Psoas muscle (tissue), 8 donors: Measurements from ENCODE around the gene KCNJ10. TPM values are rescaled to one million over a fixed set of nuclear protein-coding genes. Genes with fewer than 3 reads are reported as not detected.

ENCODE experiments used
- ATAC-seq, 4 donors: fragments of 200-7000 bp; cut with Tn5 transposase; one replicate each; pipeline ENCODE4 v1.9.1; 2020; ENCODE audit warnings: moderate library complexity in 3 of 4, mild to moderate bottlenecking in 2 of 4
- DNase-seq, 2 donors: peaks; one replicate each; pipeline ENCODE4 v3.0.0-alpha.2; 2020
- H3K27ac ChIP-seq: fragments of 200-600 bp; one replicate; pipeline ENCODE4 v1.8.0; 2022
- H3K27me3 ChIP-seq, 3 donors: fragments of 200-600 bp in 1 of 3; one replicate each; pipeline versions ENCODE4 v1.6.1 to v1.8.0; 2013 to 2022; ENCODE audit warnings: low read length in 2 of 3, mild to moderate bottlenecking in 2 of 3, moderate library complexity in 1 of 3; ENCODE audit not compliant: insufficient read depth in 3 of 3
- H3K36me3 ChIP-seq, 2 donors: fragments of 200-600 bp in 1 of 2; one replicate each; pipeline versions ENCODE4 v1.6.1 to v1.8.0; 2013 to 2022; ENCODE audit warnings: low read depth in 1 of 2, mild to moderate bottlenecking in 1 of 2, moderate library complexity in 1 of 2; ENCODE audit not compliant: insufficient read depth in 1 of 2
- H3K4me1 ChIP-seq: fragments of 200-600 bp; one replicate; pipeline ENCODE4 v1.8.0; 2022
- H3K4me3 ChIP-seq: fragments of 200-600 bp; one replicate; pipeline ENCODE4 v1.8.0; 2022; ENCODE audit warnings: mild to moderate bottlenecking
- H3K9me3 ChIP-seq: fragments of 200-600 bp; one replicate; pipeline ENCODE4 v1.8.0; 2022
- CTCF ChIP-seq: fragments of 200-600 bp; IDR thresholded peaks from one replicate; pipeline ENCODE4 v1.8.0; 2022; ENCODE audit warnings: antibody characterized with exemption
- WGBS, 3 donors: extraction: QIAGEN DNeasy Blood & Tissue Kit; methylation state at CpG; one replicate each; pipeline versions ENCODE4 v1.1.6 to v1.1.7; 2013; 5-methylcytosine and 5-hydroxymethylcytosine counted together
- intact Hi-C, 2 donors: fragments of 100-400 bp; cut with DNase I; formaldehyde crosslinking; loops; one replicate each; pipeline versions ENCODE4 v1.11.0 to v1.14.2; 2022
- polyA plus RNA-seq, 3 donors: library from polyadenylated mRNA; stranded (reverse); fragments of 200-250 nt; gene quantifications; one replicate each; pipeline ENCODE4 v1.2.3, GENCODE V29; 2013
- total RNA-seq, 4 donors: library from RNA; stranded (reverse); fragmentation: NEBNext Ultra II Directional in 2 of 4; extraction: Animal tissue kit (Norgen Biotek cat#: 25700) in 2 of 4; gene quantifications; one replicate each; pipeline versions ENCODE4 v1.2.1 to v1.2.4, GENCODE V29; 2021 to 2023
- donor health status: healthy with polysubstance abuse.
- donor health status: DM: no; HTN: no; CAD: no; lungs with moderate emphysema.
- donor health status: Bipolar disorder and iron deficiency.
- donor health status: healthy.
- donor health status: DM: yes; HTN: yes; CAD: no.
- donor health status: DM: no; HTN: no; CAD: no.
- donor health status: DM: no; HTN: no; CAD: no.
- donor health status: DM: yes; HTN: yes; CAD: no.

KCNJ10 gene
- total and polyA plus RNA-seq, 7 donors, result 0.01 to 0.09 (median 0.05) TPM; not detected in 3

GRCh38 chr1:160004001-160004400 lies 66.0 kb downstream of the KCNJ10 start:
- no peaks in the 10 kb centered on the region for H3K36me3 ChIP-seq
- 70 to 94% (median 70%) methylated on average over 1 of the region's 1 CpG for WGBS, 3 donors
- no peaks in the 10 kb centered on the region for H3K9me3 ChIP-seq
- no peaks in the 10 kb centered on the region for H3K4me1 ChIP-seq
- H3K27ac ChIP-seq, result no peak overlapping the region
- intact Hi-C loops, result no loop called here
- TF ChIP-seq CTCF, result no peak
- no peak overlapping the region for H3K4me3 ChIP-seq
- no peak for DNase-seq
- no peak for ATAC-seq
- no peaks in the 10 kb centered on the region for H3K27me3 ChIP-seq

GRCh38 chr1:160001440-160001839 lies 68.5 kb downstream of the KCNJ10 start:
- Histone ChIP-seq H3K4me1 (no peaks in the 10 kb centered on the region), H3K36me3 (no peaks in the 10 kb centered on the region), H3K27me3 (peaks cover 0 to 2% (median 0%) of the 10 kb centered on the region in 3 donors), H3K9me3 (no peaks in the 10 kb centered on the region), H3K27ac (no peak overlapping the region), H3K4me3 (no peak overlapping the region)
- intact Hi-C loops, result no loop called here
- ATAC-seq (no peak), DNase-seq (no peak)
- no peak for TF ChIP-seq CTCF
- whole genome bisulfite sequencing, 3 donors, result 68 to 70% (median 69%) methylated on average over 2 of the region's 2 CpGs

- TF ChIP-seq CTCF, result no peak
- WGBS, 3 donors, result 35 to 63% (median 53%) methylated on average over 4 of the region's 4 CpGs
Observed at GRCh38 chr1:159999204-159999603, 70.8 kb downstream of the KCNJ10 start.

GRCh38 chr1:159996653-159997052 lies 73.3 kb downstream of the KCNJ10 start:
- Histone ChIP-seq H3K27me3 (peaks cover 0 to 2% (median 0%) of the 10 kb centered on the region in 3 donors), H3K27ac (no peak overlapping the region), H3K4me3 (no peak overlapping the region), H3K4me1 (no peaks in the 10 kb centered on the region), H3K9me3 (no peaks in the 10 kb centered on the region), H3K36me3 (no peaks in the 10 kb centered on the region)
- DNase-seq (no peak), ATAC-seq (no peak)
- intact Hi-C loops, result no loop called here
- no peak for TF ChIP-seq CTCF

More at GRCh38 chr1:159999204-159999603, 70.8 kb downstream of the KCNJ10 start:
- Histone ChIP-seq H3K9me3 (no peaks in the 10 kb centered on the region), H3K4me1 (no peaks in the 10 kb centered on the region), H3K27me3 (peaks cover 0 to 2% (median 0%) of the 10 kb centered on the region in 3 donors), H3K36me3 (no peaks in the 10 kb centered on the region), H3K27ac (no peak overlapping the region), H3K4me3 (no peak overlapping the region)
- no peak for DNase-seq
- ATAC-seq, result no peak
- intact Hi-C loops, result no loop called here

GRCh38 chr1:159994896-159995295 lies 75.1 kb downstream of the KCNJ10 start:
- intact Hi-C loops, result no loop called here
- no peaks in the 10 kb centered on the region for H3K4me1 ChIP-seq
- no peak overlapping the region for H3K4me3 ChIP-seq
- H3K36me3 ChIP-seq, result no peaks in the 10 kb centered on the region
- WGBS, 3 donors, result 78 to 81% (median 81%) methylated on average over 2 of the region's 2 CpGs
- ATAC-seq, result no peak
- no peak for TF ChIP-seq CTCF
- H3K9me3 ChIP-seq, result no peaks in the 10 kb centered on the region
- peaks cover 0 to 9% (median 0%) of the 10 kb centered on the region in 3 donors for H3K27me3 ChIP-seq
- H3K27ac ChIP-seq, result no peak overlapping the region
- DNase-seq, result no peak
